ENCODE data around the gene MGAT4A. TPM values are rescaled to one million over a fixed set of nuclear protein-coding genes. Genes with fewer than 3 reads are reported as not detected.

MGAT4A gene
- total and polyA plus RNA-seq, 10 of the 15 experiments (the other 5 are each of a cell fraction or from before 2014, with no cell fraction given), result 4.3 to 23.4 (median 13.6) TPM

DNA sequence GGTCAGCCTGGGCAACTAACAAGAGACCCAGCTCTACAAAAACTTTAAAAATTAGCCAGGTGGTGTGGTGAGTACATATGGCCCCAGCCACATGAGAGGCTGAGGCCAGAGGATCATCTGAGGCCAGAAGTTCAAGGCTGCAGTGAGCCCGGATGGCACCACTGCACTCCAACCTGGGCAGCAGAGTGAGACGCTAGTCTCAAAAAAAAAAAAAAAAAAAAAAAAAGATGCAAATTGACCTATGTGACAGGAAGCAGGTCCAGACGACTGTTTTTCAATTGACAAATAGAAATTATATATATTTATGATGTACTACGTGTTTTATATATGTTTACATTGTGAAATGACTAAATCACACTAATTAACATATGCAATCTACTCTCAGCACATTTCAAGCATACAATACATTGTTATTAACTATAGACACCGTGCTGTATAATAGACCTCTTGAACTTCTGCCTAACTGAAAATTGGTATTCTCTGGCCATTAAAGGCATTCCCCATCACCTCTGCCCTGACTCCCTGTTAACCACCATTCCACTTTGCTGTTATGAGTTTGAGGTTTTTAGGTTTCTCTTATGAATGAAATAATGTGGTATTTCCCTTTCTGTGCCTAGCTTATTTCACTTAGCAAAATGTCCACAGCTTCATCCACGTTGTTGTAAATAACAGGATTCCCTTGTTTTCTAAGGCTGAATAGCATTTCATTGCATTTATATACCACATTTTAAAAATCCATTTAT lies 32.4 kb upstream of the MGAT4A start (continued):
- TF ChIP-seq, protein P1, sequence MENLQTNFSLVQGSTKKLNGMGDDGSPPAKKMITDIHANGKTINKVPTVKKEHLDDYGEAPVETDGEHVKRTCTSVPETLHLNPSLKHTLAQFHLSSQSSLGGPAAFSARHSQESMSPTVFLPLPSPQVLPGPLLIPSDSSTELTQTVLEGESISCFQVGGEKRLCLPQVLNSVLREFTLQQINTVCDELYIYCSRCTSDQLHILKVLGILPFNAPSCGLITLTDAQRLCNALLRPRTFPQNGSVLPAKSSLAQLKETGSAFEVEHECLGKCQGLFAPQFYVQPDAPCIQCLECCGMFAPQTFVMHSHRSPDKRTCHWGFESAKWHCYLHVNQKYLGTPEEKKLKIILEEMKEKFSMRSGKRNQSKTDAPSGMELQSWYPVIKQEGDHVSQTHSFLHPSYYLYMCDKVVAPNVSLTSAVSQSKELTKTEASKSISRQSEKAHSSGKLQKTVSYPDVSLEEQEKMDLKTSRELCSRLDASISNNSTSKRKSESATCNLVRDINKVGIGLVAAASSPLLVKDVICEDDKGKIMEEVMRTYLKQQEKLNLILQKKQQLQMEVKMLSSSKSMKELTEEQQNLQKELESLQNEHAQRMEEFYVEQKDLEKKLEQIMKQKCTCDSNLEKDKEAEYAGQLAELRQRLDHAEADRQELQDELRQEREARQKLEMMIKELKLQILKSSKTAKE (IDR thresholded peaks at IDR 0.05; ENCODE audit: low read depth, poor library complexity, severe bottlenecking), result no peak
- TF ChIP-seq IKZF1 (conservative IDR thresholded peaks at IDR 0.05) (peak; percentile 59), FOXM1 (IDR thresholded peaks at IDR 0.05; ENCODE audit: low read depth, low read length) (0 out of 2 replicates have a peak, but pooled peaks have one; percentile 10), ZNF384 (IDR thresholded peaks at IDR 0.05; ENCODE audit: borderline replicate concordance, low read depth, low read length) (peak; percentile 53; the same call in 1 of the 2 replicates), ESRRA (IDR thresholded peaks at IDR 0.05; ENCODE audit: low read length) (no peak), ZNF274 (IDR thresholded peaks at IDR 0.05; ENCODE audit: insufficient read depth, insufficient read length) (no peak), HDAC2 (IDR thresholded peaks at IDR 0.05) (no peak), RELB (IDR thresholded peaks at IDR 0.05; ENCODE audit: low read depth) (peak; percentile 19; the same call in 1 of the 2 replicates), RUNX3 (IDR thresholded peaks at IDR 0.05; ENCODE audit: low read length) (peak; percentile 80), MTA2 (IDR thresholded peaks at IDR 0.05; ENCODE audit: low read depth) (peak; percentile 30; the same call in 1 of the 2 replicates), SMARCA5 (IDR thresholded peaks at IDR 0.05) (0 out of 2 replicates have a peak, but pooled peaks have one; percentile 43), PAX8 (IDR thresholded peaks at IDR 0.05) (no peak), ZNF687 (IDR thresholded peaks at IDR 0.05) (0 out of 2 replicates have a peak, but pooled peaks have one; percentile 5)
- TF ChIP-seq, protein P2, sequence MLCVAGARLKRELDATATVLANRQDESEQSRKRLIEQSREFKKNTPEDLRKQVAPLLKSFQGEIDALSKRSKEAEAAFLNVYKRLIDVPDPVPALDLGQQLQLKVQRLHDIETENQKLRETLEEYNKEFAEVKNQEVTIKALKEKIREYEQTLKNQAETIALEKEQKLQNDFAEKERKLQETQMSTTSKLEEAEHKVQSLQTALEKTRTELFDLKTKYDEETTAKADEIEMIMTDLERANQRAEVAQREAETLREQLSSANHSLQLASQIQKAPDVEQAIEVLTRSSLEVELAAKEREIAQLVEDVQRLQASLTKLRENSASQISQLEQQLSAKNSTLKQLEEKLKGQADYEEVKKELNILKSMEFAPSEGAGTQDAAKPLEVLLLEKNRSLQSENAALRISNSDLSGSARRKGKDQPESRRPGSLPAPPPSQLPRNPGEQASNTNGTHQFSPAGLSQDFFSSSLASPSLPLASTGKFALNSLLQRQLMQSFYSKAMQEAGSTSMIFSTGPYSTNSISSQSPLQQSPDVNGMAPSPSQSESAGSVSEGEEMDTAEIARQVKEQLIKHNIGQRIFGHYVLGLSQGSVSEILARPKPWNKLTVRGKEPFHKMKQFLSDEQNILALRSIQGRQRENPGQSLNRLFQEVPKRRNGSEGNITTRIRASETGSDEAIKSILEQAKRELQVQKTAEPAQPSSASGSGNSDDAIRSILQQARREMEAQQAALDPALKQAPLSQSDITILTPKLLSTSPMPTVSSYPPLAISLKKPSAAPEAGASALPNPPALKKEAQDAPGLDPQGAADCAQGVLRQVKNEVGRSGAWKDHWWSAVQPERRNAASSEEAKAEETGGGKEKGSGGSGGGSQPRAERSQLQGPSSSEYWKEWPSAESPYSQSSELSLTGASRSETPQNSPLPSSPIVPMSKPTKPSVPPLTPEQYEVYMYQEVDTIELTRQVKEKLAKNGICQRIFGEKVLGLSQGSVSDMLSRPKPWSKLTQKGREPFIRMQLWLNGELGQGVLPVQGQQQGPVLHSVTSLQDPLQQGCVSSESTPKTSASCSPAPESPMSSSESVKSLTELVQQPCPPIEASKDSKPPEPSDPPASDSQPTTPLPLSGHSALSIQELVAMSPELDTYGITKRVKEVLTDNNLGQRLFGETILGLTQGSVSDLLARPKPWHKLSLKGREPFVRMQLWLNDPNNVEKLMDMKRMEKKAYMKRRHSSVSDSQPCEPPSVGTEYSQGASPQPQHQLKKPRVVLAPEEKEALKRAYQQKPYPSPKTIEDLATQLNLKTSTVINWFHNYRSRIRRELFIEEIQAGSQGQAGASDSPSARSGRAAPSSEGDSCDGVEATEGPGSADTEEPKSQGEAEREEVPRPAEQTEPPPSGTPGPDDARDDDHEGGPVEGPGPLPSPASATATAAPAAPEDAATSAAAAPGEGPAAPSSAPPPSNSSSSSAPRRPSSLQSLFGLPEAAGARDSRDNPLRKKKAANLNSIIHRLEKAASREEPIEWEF (IDR thresholded peaks at IDR 0.05; ENCODE audit: insufficient replicate concordance, low read depth, low read length), result peak; percentile 28

All from GM12878 (cell line).